BJ (cell line): Measurements from ENCODE around the gene CNDP2. TPM values are rescaled to one million over a fixed set of nuclear protein-coding genes. Genes with fewer than 3 reads are reported as not detected.

Source experiments
- CTCF ChIA-PET: fragments of 350-600 bp; formaldehyde crosslinking; extraction: SDS; loops from one replicate; lab custom pipeline; 2021; ENCODE audit warnings: antibody characterized with exemption, inconsistent platforms; lab: Yijun Ruan, JAX
- POLR2A ChIA-PET: fragments of 300-600 bp; sonication (Branson Sonifier 250); formaldehyde crosslinking; extraction: SDS; loops from one replicate; lab custom pipeline; 2021; ENCODE audit warnings: antibody characterized with exemption; lab: Charles Lee
- DNase-seq: peaks from one replicate; pipeline ENCODE4 v3.0.0-alpha.2; 2011; ENCODE audit warnings: low read depth
- H3K27me3 ChIP-seq: 2 replicates; pipeline ENCODE4 v1.6.0; 2011; ENCODE audit warnings: low read length; ENCODE audit not compliant: control insufficient read depth, insufficient read depth
- H3K36me3 ChIP-seq: 2 replicates; pipeline ENCODE4 v1.5.1; 2011; ENCODE audit warnings: low read length; ENCODE audit not compliant: control insufficient read depth, insufficient read depth
- H3K4me3 ChIP-seq: 2 replicates; pipeline ENCODE4 v1.5.1; 2011; ENCODE audit warnings: low read depth, mild to moderate bottlenecking, control low read depth, low read length
- polyA plus RNA-seq: library from polyadenylated mRNA; depleted of rRNA; stranded (reverse); fragments of >200 nt; gene quantifications from 2 replicates; pipeline ENCODE4 v1.2.3, GENCODE V29; 2011
- TF ChIP-seq, protein P1 (sequence below): IDR thresholded peaks from 2 replicates; pipeline ENCODE4 v1.5.1; 2011; ENCODE audit warnings: low read depth, mild to moderate bottlenecking, control low read depth, inconsistent platforms, low read length, moderate library complexity; ENCODE audit not compliant: insufficient read depth

CNDP2 gene
- polyA plus RNA-seq, 1 experiment = 99.4 TPM

- ChIA-PET POLR2A (no interaction called here), CTCF (interaction anchor here (1.8 to 2.6 kb wide), 2 partner anchors 14 to 16 kb away, joined by 5 to 7 read pairs; no protein-coding TSS in a partner anchor)
- Histone ChIP-seq H3K4me3 (no peak overlapping the region), H3K27me3 (peaks cover 4% of the 10 kb centered on the region), H3K36me3 (no peaks in the 10 kb centered on the region)
- no peak for DNase-seq
- TF ChIP-seq, protein P1, sequence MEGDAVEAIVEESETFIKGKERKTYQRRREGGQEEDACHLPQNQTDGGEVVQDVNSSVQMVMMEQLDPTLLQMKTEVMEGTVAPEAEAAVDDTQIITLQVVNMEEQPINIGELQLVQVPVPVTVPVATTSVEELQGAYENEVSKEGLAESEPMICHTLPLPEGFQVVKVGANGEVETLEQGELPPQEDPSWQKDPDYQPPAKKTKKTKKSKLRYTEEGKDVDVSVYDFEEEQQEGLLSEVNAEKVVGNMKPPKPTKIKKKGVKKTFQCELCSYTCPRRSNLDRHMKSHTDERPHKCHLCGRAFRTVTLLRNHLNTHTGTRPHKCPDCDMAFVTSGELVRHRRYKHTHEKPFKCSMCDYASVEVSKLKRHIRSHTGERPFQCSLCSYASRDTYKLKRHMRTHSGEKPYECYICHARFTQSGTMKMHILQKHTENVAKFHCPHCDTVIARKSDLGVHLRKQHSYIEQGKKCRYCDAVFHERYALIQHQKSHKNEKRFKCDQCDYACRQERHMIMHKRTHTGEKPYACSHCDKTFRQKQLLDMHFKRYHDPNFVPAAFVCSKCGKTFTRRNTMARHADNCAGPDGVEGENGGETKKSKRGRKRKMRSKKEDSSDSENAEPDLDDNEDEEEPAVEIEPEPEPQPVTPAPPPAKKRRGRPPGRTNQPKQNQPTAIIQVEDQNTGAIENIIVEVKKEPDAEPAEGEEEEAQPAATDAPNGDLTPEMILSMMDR = no peak
Observed at GRCh38 chr18:74567822-74568221, 71.7 kb downstream of the CNDP2 start.

GRCh38 chr18:74569401-74569800, 73.2 kb downstream of the CNDP2 start:
- no peak for DNase-seq
- ChIA-PET CTCF (interaction anchor here (1.8 to 2.6 kb wide), 2 partner anchors 12 to 17 kb away, joined by 5 to 7 read pairs; no protein-coding TSS in a partner anchor), POLR2A (no interaction called here)
- Histone ChIP-seq H3K36me3 (no peaks in the 10 kb centered on the region), H3K4me3 (no peak overlapping the region), H3K27me3 (peaks cover 7% of the 10 kb centered on the region)
- TF ChIP-seq, protein P1 = no peak

DNA sequence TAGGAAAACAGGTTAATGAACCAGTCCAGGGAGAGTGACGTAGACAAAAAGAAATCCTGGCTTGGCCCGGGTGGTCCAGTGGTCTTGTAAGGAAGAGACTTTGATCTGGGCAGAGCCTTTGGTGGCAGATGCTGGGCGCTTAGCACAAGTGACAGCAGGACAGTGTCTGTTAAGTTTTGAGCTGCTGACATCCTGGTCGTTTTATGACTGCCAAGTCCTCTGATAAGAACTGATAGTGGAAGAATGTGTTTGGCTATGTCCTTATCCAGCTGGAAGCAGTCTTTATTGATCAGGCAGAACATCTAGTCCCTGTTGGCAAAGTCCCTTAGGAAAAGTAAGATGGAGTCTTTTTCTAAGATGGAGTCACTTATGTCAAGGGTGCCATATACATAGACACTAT, 74.1 kb downstream of the CNDP2 start:
- Histone ChIP-seq H3K27me3 (peaks cover 5% of the 10 kb centered on the region), H3K36me3 (no peaks in the 10 kb centered on the region), H3K4me3 (no peak overlapping the region)
- no peak for DNase-seq
- POLR2A ChIA-PET = no interaction called here
- CTCF ChIA-PET = interaction anchor here (0.6 to 2.3 kb wide), 3 partner anchors 18 to 217 kb away, joined by 3 to 9 read pairs (median 3); no protein-coding TSS in a partner anchor
- TF ChIP-seq, protein P1 = no peak

- Histone ChIP-seq H3K4me3 (no peak overlapping the region), H3K36me3 (no peaks in the 10 kb centered on the region), H3K27me3 (peaks cover 9% of the 10 kb centered on the region)
- no peak for DNase-seq
- ChIA-PET CTCF (interaction anchor here (2.3 kb wide), 1 partner anchor 20 kb away, joined by 9 read pairs; no protein-coding TSS in a partner anchor), POLR2A (no interaction called here)
- TF ChIP-seq, protein P1 = no peak
Observed at GRCh38 chr18:74571895-74572680, 75.9 kb downstream of the CNDP2 start.

DNA sequence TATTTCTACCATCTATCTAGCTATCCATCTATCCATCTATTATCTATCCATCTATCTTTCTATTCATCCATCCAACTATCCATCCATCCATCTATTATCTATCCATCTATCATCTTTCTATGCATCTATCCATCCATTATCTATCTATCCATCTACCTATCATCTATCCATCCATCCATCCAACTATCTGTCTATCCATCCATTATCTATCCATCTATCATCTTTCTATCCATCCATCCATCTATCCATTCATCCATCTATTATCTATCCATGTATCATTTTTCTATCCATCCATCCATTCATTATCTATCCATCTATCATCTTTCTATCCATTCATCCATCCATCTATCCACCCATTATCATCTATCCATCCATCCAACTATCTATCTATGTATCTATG, 76.9 kb downstream of the CNDP2 start:
- peaks cover 9% of the 10 kb centered on the region for H3K27me3 ChIP-seq
- TF ChIP-seq, protein P1 = no peak
- POLR2A ChIA-PET = no interaction called here
- DNase-seq = no peak
- no peak overlapping the region for H3K4me3 ChIP-seq
- no peaks in the 10 kb centered on the region for H3K36me3 ChIP-seq
- CTCF ChIA-PET = no interaction called here
